GM12873 (cell line): ENCODE measurements around the gene PHLPP2.

Source experiments
- CTCF ChIP-seq: IDR thresholded peaks from 2 replicates; pipeline ENCODE4 v1.5.1; 2012; ENCODE audit warnings: low read depth, mild to moderate bottlenecking, moderate library complexity, low read length, control low read depth; ENCODE audit not compliant: insufficient read depth; ENCODE audit errors: missing control alignments

The PHLPP2 gene

GRCh38 chr16:71628810-71629209, 95.7 kb downstream of the PHLPP2 start:
- TF ChIP-seq CTCF = no peak

- no peak for TF ChIP-seq CTCF
Measured at GRCh38 chr16:71627731-71628181, 96.7 kb downstream of the PHLPP2 start.

- TF ChIP-seq CTCF = no peak
Measured at GRCh38 chr16:71626858-71627213, 97.7 kb downstream of the PHLPP2 start.

- no peak for TF ChIP-seq CTCF
Measured at GRCh38 chr16:71626018-71626857, 98.3 kb downstream of the PHLPP2 start, which contains the start of gene MARVELD3. MARVELD3 (plus strand) TSS chr16:71626184; CDS start chr16:71626230, 46 bp downstream.

- no peak for TF ChIP-seq CTCF
Measured at GRCh38 chr16:71625113-71625850, 99.2 kb downstream of the PHLPP2 start.

GRCh38 chr16:71623597-71623996, 100.9 kb downstream of the PHLPP2 start:
- TF ChIP-seq CTCF = no peak

GRCh38 chr16:71622088-71622487, 102.4 kb downstream of the PHLPP2 start:
- TF ChIP-seq CTCF = no peak
